Renal cortical epithelial cell (primary cell): ENCODE results near the gene NDC80. TPM values are rescaled to one million over a fixed set of nuclear protein-coding genes. Genes with fewer than 3 reads are reported as not detected.

Experiments
- DNase-seq: peaks from one replicate; pipeline ENCODE4 v3.0.0-alpha.2; 2011; ENCODE audit warnings: low read depth
- total RNA-seq: library from RNA; depleted of rRNA; stranded (reverse); fragments of >200 nt; gene quantifications from 2 replicates; pipeline ENCODE4 v1.2.3, GENCODE V29; 2014

Gene NDC80
- total RNA-seq, 1 donor from 2014 or later = 1.1 TPM

GRCh38 chr18:2557536-2557935 is 13.8 kb upstream of the NDC80 start:
- no peak for DNase-seq

- DNase-seq = no peak
Measured at GRCh38 chr18:2559249-2559648, 12.1 kb upstream of the NDC80 start.

- no peak for DNase-seq
Measured at GRCh38 chr18:2564373-2564772, 7.0 kb upstream of the NDC80 start.

GRCh38 chr18:2568129-2568528 is 3.2 kb upstream of the NDC80 start:
- DNase-seq = no peak

- DNase-seq = no peak
Measured at GRCh38 chr18:2568605-2569004, 2.8 kb upstream of the NDC80 start.

GRCh38 chr18:2569338-2570207 is 1.8 kb upstream of the NDC80 start:
- no peak for DNase-seq

GRCh38 chr18:2570772-2571199 is 571 bp upstream of the NDC80 start:
- DNase-seq = peak; percentile 51

- DNase-seq = no peak
Measured at GRCh38 chr18:2572171-2572569, 813 bp downstream of the NDC80 start.

- no peak for DNase-seq
Measured at GRCh38 chr18:2572892-2573291, 1.5 kb downstream of the NDC80 start.

GRCh38 chr18:2573408-2573807 is 2.1 kb downstream of the NDC80 start:
- no peak for DNase-seq

- no peak for DNase-seq
Measured at GRCh38 chr18:2587788-2588187, 16.4 kb downstream of the NDC80 start.

GRCh38 chr18:2588666-2589344 is 17.4 kb downstream of the NDC80 start:
- no peak for DNase-seq

- peak; percentile 72 for DNase-seq
Measured at GRCh38 chr18:2589345-2590068, 18.1 kb downstream of the NDC80 start.

GRCh38 chr18:2590303-2590702 is 18.9 kb downstream of the NDC80 start:
- DNase-seq = no peak

GRCh38 chr18:2597639-2598038 is 26.3 kb downstream of the NDC80 start:
- no peak for DNase-seq

- no peak for DNase-seq
Measured at GRCh38 chr18:2602844-2603243, 31.5 kb downstream of the NDC80 start.

- no peak for DNase-seq
Measured at GRCh38 chr18:2606335-2606734, 35.0 kb downstream of the NDC80 start.

GRCh38 chr18:2609604-2610003 is 38.2 kb downstream of the NDC80 start:
- no peak for DNase-seq

GRCh38 chr18:2610549-2610948 is 39.2 kb downstream of the NDC80 start:
- no peak for DNase-seq

GRCh38 chr18:2612996-2613395 is 41.6 kb downstream of the NDC80 start:
- no peak for DNase-seq

- no peak for DNase-seq
Measured at GRCh38 chr18:2617401-2617998, 46.1 kb downstream of the NDC80 start.

- DNase-seq = peak; percentile 27
Measured at GRCh38 chr18:2618009-2618408, 46.7 kb downstream of the NDC80 start.
